HepG2 (cell line): ENCODE measurements around the gene PPARA. TPM values are rescaled to one million over a fixed set of nuclear protein-coding genes. Genes with fewer than 3 reads are reported as not detected.

ENCODE experiments used
- BHLHE40 ChIP-seq: IDR thresholded peaks from 2 replicates; pipeline ENCODE4 v1.6.1; 2011; ENCODE audit warnings: low read length, improper control_type of control experiment
- HDAC1 ChIP-seq: sonication (generic); formaldehyde crosslinking; IDR thresholded peaks from 2 replicates; pipeline ENCODE4 v1.5.1; 2020; ENCODE audit warnings: mild to moderate bottlenecking, missing genetic modification reagents
- HIC2 ChIP-seq: sonication (generic); formaldehyde crosslinking; IDR thresholded peaks from 2 replicates; pipeline ENCODE4 v1.9.0; 2022; ENCODE audit warnings: low read depth, missing genetic modification reagents
- HNRNPUL1 ChIP-seq: fragments of 200-400 bp; formaldehyde crosslinking; IDR thresholded peaks from 2 replicates; pipeline ENCODE4 v1.6.1; 2017; ENCODE audit warnings: low read depth, mild to moderate bottlenecking, low read length, moderate library complexity
- PAX8 ChIP-seq: sonication (generic); formaldehyde crosslinking; IDR thresholded peaks from 2 replicates; pipeline ENCODE4 v1.8.0; 2022; ENCODE audit warnings: mild to moderate bottlenecking, missing genetic modification reagents, borderline replicate concordance
- PHB2 ChIP-seq: fragments of 450-650 bp; IDR thresholded peaks from 2 replicates; pipeline ENCODE4 v1.6.1; 2018; ENCODE audit not compliant: partially characterized antibody
- SAP130 ChIP-seq: IDR thresholded peaks from 2 replicates; pipeline ENCODE4 v1.6.1; 2016; ENCODE audit warnings: low read depth
- TBX2 ChIP-seq: sonication (generic); formaldehyde crosslinking; IDR thresholded peaks from 2 replicates; pipeline ENCODE4 v1.5.0; 2020; ENCODE audit warnings: missing genetic modification reagents, mild to moderate bottlenecking, borderline replicate concordance
- THAP9 ChIP-seq: sonication (generic); formaldehyde crosslinking; IDR thresholded peaks from 2 replicates; pipeline ENCODE4; 2020; ENCODE audit warnings: missing genetic modification reagents, mild to moderate bottlenecking, borderline replicate concordance
- ZBTB38 ChIP-seq: sonication (generic); formaldehyde crosslinking; IDR thresholded peaks from 2 replicates; pipeline ENCODE4 v1.5.1; 2020; ENCODE audit warnings: mild to moderate bottlenecking, missing genetic modification reagents
- ZBTB42 ChIP-seq: sonication (generic); formaldehyde crosslinking; IDR thresholded peaks from 2 replicates; pipeline ENCODE4 v1.5.0; 2020; ENCODE audit warnings: mild to moderate bottlenecking, missing genetic modification reagents
- ZNF281 ChIP-seq: sonication (generic); formaldehyde crosslinking; IDR thresholded peaks from 2 replicates; pipeline ENCODE4 v1.4.0; 2020; ENCODE audit warnings: missing genetic modification reagents, borderline replicate concordance
- ZNF350 ChIP-seq: sonication (generic); formaldehyde crosslinking; IDR thresholded peaks from 2 replicates; pipeline ENCODE4 v1.4.0; 2020; ENCODE audit warnings: mild to moderate bottlenecking, low read depth, missing genetic modification reagents, borderline replicate concordance
- ZNF441 ChIP-seq: sonication (generic); formaldehyde crosslinking; IDR thresholded peaks from 2 replicates; pipeline ENCODE4 v1.7.0; 2021; ENCODE audit warnings: missing genetic modification reagents, borderline replicate concordance
- ZNF543 ChIP-seq: sonication (generic); formaldehyde crosslinking; IDR thresholded peaks from 2 replicates; pipeline ENCODE4 v1.4.0; 2020; ENCODE audit warnings: mild to moderate bottlenecking, missing genetic modification reagents
- ZNF674 ChIP-seq: sonication (generic); formaldehyde crosslinking; IDR thresholded peaks from 2 replicates; pipeline ENCODE4 v1.5.0; 2020; ENCODE audit warnings: low read depth, mild to moderate bottlenecking, missing genetic modification reagents
- ZNF792 ChIP-seq: IDR thresholded peaks from 2 replicates; pipeline ENCODE4 v1.6.1; 2016
- polyA plus RNA-seq, 8 experiments: library from polyadenylated mRNA; depleted of rRNA in 3 of 8; stranded (reverse) in 7 of 8; unstranded in 1 of 8; fragments of >200 nt; fragmentation: Illumina TruSeq in 4 of 8; extraction: Trizol in 4 of 8; gene quantifications; 2 replicates each; pipeline versions ENCODE4 v1.2.1 to v1.2.3, GENCODE V29; 2011 to 2016; ENCODE audit warnings: low read depth in 4 of 8, missing spikeins in 1 of 8, mixed read lengths in 1 of 8; ENCODE audit not compliant: insufficient read depth in 1 of 8
- total RNA-seq, 5 experiments: library from RNA; depleted of rRNA; stranded (reverse); fragments of >200 nt; fragmentation: Illumina TruSeq; extraction: Trizol; gene quantifications; 2 replicates each; pipeline ENCODE4 v1.2.3, GENCODE V29; 2016; ENCODE audit warnings: low read depth in 1 of 5
- TF ChIP-seq, protein P1 (sequence below): sonication (generic); formaldehyde crosslinking; IDR thresholded peaks from 2 replicates; pipeline ENCODE4 v1.5.1; 2020; ENCODE audit warnings: mild to moderate bottlenecking, moderate library complexity, missing genetic modification reagents

Gene PPARA
- total and polyA plus RNA-seq, 2 of the 13 experiments (the other 11 are each of a cell fraction or from before 2014, with no cell fraction given), result 18.2 to 24.7 TPM

DNA sequence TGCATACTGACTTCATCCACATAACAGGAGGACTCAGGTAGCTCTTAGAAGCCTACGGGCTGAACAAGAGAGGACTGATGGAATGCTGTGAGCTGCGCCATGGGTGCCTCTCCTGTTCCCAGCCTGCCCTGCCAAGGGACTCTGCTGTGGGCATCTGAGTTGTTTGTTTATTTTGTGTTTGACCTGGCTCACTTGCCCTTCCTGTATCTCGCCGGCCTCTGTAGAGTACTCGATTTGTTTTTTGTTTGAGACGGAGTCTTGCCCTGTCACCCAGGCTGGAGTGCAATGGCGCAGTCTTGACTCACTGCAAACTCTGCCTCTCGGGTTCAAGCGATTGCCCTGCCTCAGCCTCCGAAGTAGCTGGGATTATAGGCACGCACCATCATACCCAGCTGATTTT is 119.2 kb downstream of the PPARA start (continued):
- no peak for TF ChIP-seq BHLHE40
- TF ChIP-seq, protein P1, sequence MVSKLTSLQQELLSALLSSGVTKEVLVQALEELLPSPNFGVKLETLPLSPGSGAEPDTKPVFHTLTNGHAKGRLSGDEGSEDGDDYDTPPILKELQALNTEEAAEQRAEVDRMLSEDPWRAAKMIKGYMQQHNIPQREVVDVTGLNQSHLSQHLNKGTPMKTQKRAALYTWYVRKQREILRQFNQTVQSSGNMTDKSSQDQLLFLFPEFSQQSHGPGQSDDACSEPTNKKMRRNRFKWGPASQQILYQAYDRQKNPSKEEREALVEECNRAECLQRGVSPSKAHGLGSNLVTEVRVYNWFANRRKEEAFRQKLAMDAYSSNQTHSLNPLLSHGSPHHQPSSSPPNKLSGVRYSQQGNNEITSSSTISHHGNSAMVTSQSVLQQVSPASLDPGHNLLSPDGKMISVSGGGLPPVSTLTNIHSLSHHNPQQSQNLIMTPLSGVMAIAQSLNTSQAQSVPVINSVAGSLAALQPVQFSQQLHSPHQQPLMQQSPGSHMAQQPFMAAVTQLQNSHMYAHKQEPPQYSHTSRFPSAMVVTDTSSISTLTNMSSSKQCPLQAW, result peak; percentile 23; the same call in 1 of the 2 replicates
- peak; percentile 32; the same call in 1 of the 2 replicates for TF ChIP-seq THAP9 (CRISPR knock-in tag)
- peak; percentile 40; the same call in 1 of the 2 replicates for TF ChIP-seq HDAC1 (CRISPR knock-in tag)
- TF ChIP-seq ZNF543 (CRISPR knock-in tag), result 0 out of 2 replicates have a peak, but pooled peaks have one; percentile 34
- peak; percentile 28; the same call in 1 of the 2 replicates for TF ChIP-seq ZNF350 (CRISPR knock-in tag)
- no peak for TF ChIP-seq ZNF281 (CRISPR knock-in tag)
- no peak for TF ChIP-seq ZNF674 (CRISPR knock-in tag)
- TF ChIP-seq HIC2 (CRISPR knock-in tag), result peak; percentile 70
- TF ChIP-seq SAP130, result peak; percentile 48
- TF ChIP-seq ZNF792 (CRISPR knock-in tag), result no peak
- no peak for TF ChIP-seq HNRNPUL1
- TF ChIP-seq PHB2, result no peak
- TF ChIP-seq TBX2 (CRISPR knock-in tag), result peak; percentile 43; the same call in 1 of the 2 replicates
- TF ChIP-seq ZNF441, result peak; percentile 94
- 0 out of 2 replicates have a peak, but pooled peaks have one; percentile 53 for TF ChIP-seq ZBTB42 (CRISPR knock-in tag)
- peak; percentile 65; the same call in 1 of the 2 replicates for TF ChIP-seq ZBTB38 (CRISPR knock-in tag)
- TF ChIP-seq PAX8 (CRISPR knock-in tag), result 0 out of 2 replicates have a peak, but pooled peaks have one; percentile 30
